OCI-LY1 (cell line): Measurements from ENCODE around the gene SC5D.

Source experiments
- H2AFZ ChIP-seq: fragments of 200-600 bp; sonication (generic), shearing (Covaris generic); 2 replicates; pipeline ENCODE4 v1.6.0; 2014; ENCODE audit warnings: antibody characterized with exemption, mild to moderate bottlenecking, low read length
- H3F3A ChIP-seq: fragments of 200-600 bp; sonication (generic), shearing (Covaris generic); 2 replicates; pipeline ENCODE4 v1.6.0; 2014; ENCODE audit warnings: mild to moderate bottlenecking, antibody characterized with exemption, low read length, moderate library complexity; ENCODE audit not compliant: insufficient read depth
- H3K27ac ChIP-seq: fragments of 200-600 bp; sonication (generic); 2 replicates; pipeline ENCODE4 v1.5.1; 2014; ENCODE audit warnings: low read length, mixed run types, mild to moderate bottlenecking, low read depth; ENCODE audit not compliant: poor library complexity, severe bottlenecking
- H3K27me3 ChIP-seq: fragments of 200-600 bp; sonication (generic); 2 replicates; pipeline ENCODE4 v1.6.0; 2014; ENCODE audit warnings: antibody characterized with exemption, mild to moderate bottlenecking, low read length, moderate library complexity; ENCODE audit not compliant: insufficient read depth
- H3K36me3 ChIP-seq: fragments of 200-600 bp; sonication (generic); 2 replicates; pipeline ENCODE4 v1.6.1; 2014; ENCODE audit warnings: mild to moderate bottlenecking, antibody characterized with exemption, low read length, moderate library complexity, mixed read lengths; ENCODE audit not compliant: insufficient read depth
- H3K4me1 ChIP-seq: fragments of 200-600 bp; sonication (generic); 2 replicates; pipeline ENCODE4 v1.5.1; 2014; ENCODE audit warnings: mild to moderate bottlenecking, low read length, moderate library complexity; ENCODE audit not compliant: insufficient read depth, severe bottlenecking
- H3K4me2 ChIP-seq: fragments of 200-600 bp; sonication (generic), shearing (Covaris generic); 2 replicates; pipeline ENCODE4 v1.6.1; 2014; ENCODE audit warnings: low read length
- H3K4me3 ChIP-seq: fragments of 200-600 bp; sonication (generic); 2 replicates; pipeline ENCODE4 v1.5.1; 2014; ENCODE audit warnings: low read length, low read depth, mild to moderate bottlenecking, mixed read lengths; ENCODE audit not compliant: poor library complexity, severe bottlenecking
- H3K79me2 ChIP-seq: fragments of 200-600 bp; shearing (Covaris generic); 2 replicates; pipeline ENCODE4 v1.6.1; 2016; ENCODE audit warnings: mixed run types, low read length, mixed read lengths; ENCODE audit not compliant: insufficient read depth
- H3K9ac ChIP-seq: fragments of 200-600 bp; sonication (generic), shearing (Covaris generic); 2 replicates; pipeline ENCODE4 v1.6.1; 2014; ENCODE audit warnings: mild to moderate bottlenecking, low read length, mixed read lengths
- H3K9me2 ChIP-seq: fragments of 200-600 bp; sonication (generic), shearing (Covaris generic); 2 replicates; pipeline ENCODE4 v1.6.1; 2014; ENCODE audit warnings: low read depth, mild to moderate bottlenecking, low read length, mixed read lengths
- H3K9me3 ChIP-seq: fragments of 200-600 bp; shearing (Covaris generic); 2 replicates; pipeline ENCODE4 v1.6.1; 2014; ENCODE audit warnings: low read length, mixed read lengths
- H4K20me1 ChIP-seq: fragments of 200-600 bp; sonication (generic), shearing (Covaris generic); 2 replicates; pipeline ENCODE4 v1.6.0; 2016; ENCODE audit warnings: mild to moderate bottlenecking, low read length; ENCODE audit not compliant: insufficient read depth
- EZH2 ChIP-seq: fragments of 200-600 bp; sonication (generic), shearing (Covaris generic); IDR thresholded peaks from 2 replicates; pipeline ENCODE4 v1.8.0; 2017; ENCODE audit warnings: borderline replicate concordance, mixed run types, mild to moderate bottlenecking, antibody characterized with exemption, low read length, moderate library complexity, mixed read lengths
- TF ChIP-seq, protein P1 (sequence below): fragments of 200-600 bp; sonication (generic), shearing (Covaris generic); IDR thresholded peaks from 2 replicates; pipeline ENCODE4 v1.5.1; 2017; ENCODE audit warnings: mild to moderate bottlenecking, antibody characterized with exemption, low read length, moderate library complexity, mixed read lengths

Gene SC5D

DNA sequence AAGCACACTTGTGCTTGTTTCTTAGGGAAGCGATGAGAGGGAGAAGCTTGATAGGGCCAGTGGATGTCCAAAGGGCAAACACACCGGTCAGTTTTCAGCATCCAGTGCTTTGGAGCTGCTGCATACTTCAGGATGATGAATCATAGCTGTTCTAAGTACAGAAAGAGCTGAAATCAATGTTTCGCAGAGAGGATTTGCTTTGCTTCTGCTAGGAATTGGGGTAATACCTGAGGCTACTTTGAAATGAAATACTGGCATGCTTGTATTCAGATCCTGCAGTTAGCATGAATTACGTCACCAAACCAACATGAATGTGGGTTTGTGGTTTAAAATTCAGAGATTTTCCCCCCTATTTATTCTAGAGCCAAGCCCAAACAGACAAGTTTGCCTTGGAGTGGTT lies 41.7 kb upstream of the SC5D start:
- Histone ChIP-seq H3K79me2 (no peaks in the 10 kb centered on the region), H3K27ac (no peak overlapping the region), H3K9me2 (no peaks in the 10 kb centered on the region), H3K4me1 (no peaks in the 10 kb centered on the region), H3F3A (no peaks in the 10 kb centered on the region), H3K4me2 (no peak overlapping the region), H2AFZ (no peak overlapping the region), H3K27me3 (no peaks in the 10 kb centered on the region), H3K4me3 (no peak overlapping the region), H3K36me3 (no peaks in the 10 kb centered on the region), H3K9me3 (no peaks in the 10 kb centered on the region), H3K9ac (no peak overlapping the region), H4K20me1 (no peaks in the 10 kb centered on the region)
- no peak for TF ChIP-seq EZH2
- TF ChIP-seq, protein P1, sequence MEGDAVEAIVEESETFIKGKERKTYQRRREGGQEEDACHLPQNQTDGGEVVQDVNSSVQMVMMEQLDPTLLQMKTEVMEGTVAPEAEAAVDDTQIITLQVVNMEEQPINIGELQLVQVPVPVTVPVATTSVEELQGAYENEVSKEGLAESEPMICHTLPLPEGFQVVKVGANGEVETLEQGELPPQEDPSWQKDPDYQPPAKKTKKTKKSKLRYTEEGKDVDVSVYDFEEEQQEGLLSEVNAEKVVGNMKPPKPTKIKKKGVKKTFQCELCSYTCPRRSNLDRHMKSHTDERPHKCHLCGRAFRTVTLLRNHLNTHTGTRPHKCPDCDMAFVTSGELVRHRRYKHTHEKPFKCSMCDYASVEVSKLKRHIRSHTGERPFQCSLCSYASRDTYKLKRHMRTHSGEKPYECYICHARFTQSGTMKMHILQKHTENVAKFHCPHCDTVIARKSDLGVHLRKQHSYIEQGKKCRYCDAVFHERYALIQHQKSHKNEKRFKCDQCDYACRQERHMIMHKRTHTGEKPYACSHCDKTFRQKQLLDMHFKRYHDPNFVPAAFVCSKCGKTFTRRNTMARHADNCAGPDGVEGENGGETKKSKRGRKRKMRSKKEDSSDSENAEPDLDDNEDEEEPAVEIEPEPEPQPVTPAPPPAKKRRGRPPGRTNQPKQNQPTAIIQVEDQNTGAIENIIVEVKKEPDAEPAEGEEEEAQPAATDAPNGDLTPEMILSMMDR: no peak

- Histone ChIP-seq H3F3A (no peaks in the 10 kb centered on the region), H3K79me2 (no peaks in the 10 kb centered on the region), H3K36me3 (no peaks in the 10 kb centered on the region), H3K9me3 (no peaks in the 10 kb centered on the region), H2AFZ (no peak overlapping the region), H3K9ac (no peak overlapping the region), H3K4me1 (no peaks in the 10 kb centered on the region), H3K27ac (no peak overlapping the region), H3K27me3 (no peaks in the 10 kb centered on the region), H3K4me3 (no peak overlapping the region), H3K9me2 (no peaks in the 10 kb centered on the region), H4K20me1 (no peaks in the 10 kb centered on the region), H3K4me2 (no peak overlapping the region)
- TF ChIP-seq EZH2: no peak
- TF ChIP-seq, protein P1: no peak
These were observed 38.6 kb upstream of the SC5D start for GRCh38 chr11:121253951-121254350.

DNA sequence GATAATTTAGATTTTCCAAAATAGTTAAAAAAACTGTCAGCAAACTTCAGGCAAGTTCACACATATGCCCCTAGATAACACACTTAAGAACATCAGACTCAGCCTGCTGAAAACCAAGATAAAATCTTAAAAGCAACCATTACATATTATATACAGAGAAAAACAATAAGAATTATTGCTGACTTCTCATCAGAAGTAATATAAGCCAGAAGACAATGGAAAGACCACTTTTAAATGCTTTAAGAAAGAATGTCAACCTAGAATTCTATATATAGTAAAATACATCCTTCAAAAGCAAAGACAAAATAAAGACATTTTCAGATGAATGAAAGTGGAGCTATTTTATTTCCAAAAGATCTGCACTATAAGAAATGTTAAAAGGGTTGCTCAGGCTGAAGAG lies 37.8 kb upstream of the SC5D start:
- Histone ChIP-seq H3K4me1 (no peaks in the 10 kb centered on the region), H3K36me3 (no peaks in the 10 kb centered on the region), H4K20me1 (no peaks in the 10 kb centered on the region), H3K4me3 (no peak overlapping the region), H3K9ac (no peak overlapping the region), H3K27ac (no peak overlapping the region), H3K27me3 (no peaks in the 10 kb centered on the region), H3K9me3 (no peaks in the 10 kb centered on the region), H3K9me2 (no peaks in the 10 kb centered on the region), H2AFZ (no peak overlapping the region), H3K79me2 (no peaks in the 10 kb centered on the region), H3K4me2 (no peak overlapping the region), H3F3A (no peaks in the 10 kb centered on the region)
- TF ChIP-seq, protein P1: no peak
- TF ChIP-seq EZH2: no peak
